ENCODE data around the gene KIF3C. TPM values are rescaled to one million over a fixed set of nuclear protein-coding genes. Genes with fewer than 3 reads are reported as not detected.
A peak's percentile ranks its signal among the peaks of the same experiment; 100 is the strongest.

The KIF3C gene
- total and polyA plus RNA-seq, 2 of the 4 experiments (the other 2 are of a cell fraction): 8.3 to 15.4 TPM

DNA sequence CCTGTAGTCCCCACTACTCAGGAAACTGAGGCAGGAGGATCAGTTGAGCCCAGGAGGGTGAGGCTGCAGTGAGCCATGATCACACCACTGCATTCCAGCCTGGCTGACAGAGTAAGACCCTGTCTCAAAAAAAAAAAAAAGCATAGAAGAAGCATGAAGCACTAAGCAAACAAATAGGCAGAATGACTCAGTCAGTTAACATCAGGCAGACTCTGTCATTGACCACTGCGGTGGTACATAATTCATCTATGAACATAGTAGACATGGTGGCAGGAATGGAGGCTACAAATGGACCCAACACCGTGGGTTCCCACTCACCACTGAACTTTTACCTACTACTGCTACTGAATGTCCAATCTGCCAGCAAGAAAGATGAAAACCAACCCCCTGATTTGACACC is 96.4 kb downstream of the KIF3C start:
- TF ChIP-seq, protein P1, sequence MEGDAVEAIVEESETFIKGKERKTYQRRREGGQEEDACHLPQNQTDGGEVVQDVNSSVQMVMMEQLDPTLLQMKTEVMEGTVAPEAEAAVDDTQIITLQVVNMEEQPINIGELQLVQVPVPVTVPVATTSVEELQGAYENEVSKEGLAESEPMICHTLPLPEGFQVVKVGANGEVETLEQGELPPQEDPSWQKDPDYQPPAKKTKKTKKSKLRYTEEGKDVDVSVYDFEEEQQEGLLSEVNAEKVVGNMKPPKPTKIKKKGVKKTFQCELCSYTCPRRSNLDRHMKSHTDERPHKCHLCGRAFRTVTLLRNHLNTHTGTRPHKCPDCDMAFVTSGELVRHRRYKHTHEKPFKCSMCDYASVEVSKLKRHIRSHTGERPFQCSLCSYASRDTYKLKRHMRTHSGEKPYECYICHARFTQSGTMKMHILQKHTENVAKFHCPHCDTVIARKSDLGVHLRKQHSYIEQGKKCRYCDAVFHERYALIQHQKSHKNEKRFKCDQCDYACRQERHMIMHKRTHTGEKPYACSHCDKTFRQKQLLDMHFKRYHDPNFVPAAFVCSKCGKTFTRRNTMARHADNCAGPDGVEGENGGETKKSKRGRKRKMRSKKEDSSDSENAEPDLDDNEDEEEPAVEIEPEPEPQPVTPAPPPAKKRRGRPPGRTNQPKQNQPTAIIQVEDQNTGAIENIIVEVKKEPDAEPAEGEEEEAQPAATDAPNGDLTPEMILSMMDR (conservative IDR thresholded peaks at IDR 0.05; ENCODE audit: low read depth, low read length): no peak; the same call in 1 of the 2 replicates
- no peak for TF ChIP-seq POLR2A (IDR thresholded peaks at IDR 0.05; ENCODE audit: low read depth, low read length)
- TF ChIP-seq BHLHE40 (IDR thresholded peaks at IDR 0.05; ENCODE audit: low read depth, low read length): no peak
- no peak for TF ChIP-seq RAD21 (IDR thresholded peaks at IDR 0.05; ENCODE audit: low read length)
- no peak for TF ChIP-seq CEBPB (IDR thresholded peaks at IDR 0.05; ENCODE audit: low read depth, low read length)
- TF ChIP-seq USF2 (IDR thresholded peaks at IDR 0.05; ENCODE audit: low read depth, low read length): no peak
- peak; percentile 14 for TF ChIP-seq RCOR1 (IDR thresholded peaks at IDR 0.05; ENCODE audit: insufficient replicate concordance, low read length)
- TF ChIP-seq MXI1 (IDR thresholded peaks at IDR 0.05; ENCODE audit: borderline replicate concordance, low read depth, low read length): no peak
- TF ChIP-seq, protein P2, sequence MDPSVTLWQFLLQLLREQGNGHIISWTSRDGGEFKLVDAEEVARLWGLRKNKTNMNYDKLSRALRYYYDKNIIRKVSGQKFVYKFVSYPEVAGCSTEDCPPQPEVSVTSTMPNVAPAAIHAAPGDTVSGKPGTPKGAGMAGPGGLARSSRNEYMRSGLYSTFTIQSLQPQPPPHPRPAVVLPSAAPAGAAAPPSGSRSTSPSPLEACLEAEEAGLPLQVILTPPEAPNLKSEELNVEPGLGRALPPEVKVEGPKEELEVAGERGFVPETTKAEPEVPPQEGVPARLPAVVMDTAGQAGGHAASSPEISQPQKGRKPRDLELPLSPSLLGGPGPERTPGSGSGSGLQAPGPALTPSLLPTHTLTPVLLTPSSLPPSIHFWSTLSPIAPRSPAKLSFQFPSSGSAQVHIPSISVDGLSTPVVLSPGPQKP (IDR thresholded peaks at IDR 0.05; ENCODE audit: borderline replicate concordance, low read depth, low read length): no peak
- TF ChIP-seq FOS (IDR thresholded peaks at IDR 0.05; ENCODE audit: low read depth, low read length): peak; percentile 93
- TF ChIP-seq NFE2L2 (IDR thresholded peaks at IDR 0.05; ENCODE audit: low read depth, low read length): 0 out of 2 replicates have a peak, but pooled peaks have one; percentile 14
- TF ChIP-seq SMC3 (IDR thresholded peaks at IDR 0.05; ENCODE audit: low read depth, low read length): no peak
- Histone ChIP-seq H4K5ac (ENCODE audit: low read depth, low read length) (no peak overlapping the region), H3K9me3 (ENCODE audit: control insufficient read depth, insufficient read depth, low read length) (no peaks in the 10 kb centered on the region), H3K4me3 (ENCODE audit: insufficient read depth, low read depth, low read length) (no peak overlapping the region), H3K56ac (ENCODE audit: extremely low read depth, insufficient read depth, low read length) (no peak overlapping the region), H3K4me2 (ENCODE audit: low read depth, low read length) (no peak overlapping the region), H3K27me3 (ENCODE audit: control insufficient read depth, insufficient read depth, low read length) (no peaks in the 10 kb centered on the region), H2BK120ac (ENCODE audit: low read depth, low read length) (peak overlapping the region; percentile 44), H2AK5ac (ENCODE audit: low read depth, low read length) (no peak overlapping the region), H3K9ac (ENCODE audit: low read depth, low read length) (no peak overlapping the region), H3K27ac (ENCODE audit: insufficient read depth, low read length) (no peak overlapping the region), H2BK5ac (ENCODE audit: low read depth, low read length, poor library complexity, severe bottlenecking) (peak overlapping the region; percentile 14), H3K14ac (replicated peaks; ENCODE audit: low read depth, low read length) (0 out of 2 replicates have a peak overlapping the region, but pooled peaks have one; percentile 19), H3K36me3 (ENCODE audit: control insufficient read depth, insufficient read depth, low read length) (no peaks in the 10 kb centered on the region), H2BK15ac (ENCODE audit: low read depth, low read length) (no peak overlapping the region), H3K23ac (ENCODE audit: low read depth, low read length) (no peak overlapping the region), H3K18ac (ENCODE audit: low read depth, low read length) (no peak overlapping the region), H2AK9ac (replicated peaks; ENCODE audit: low read depth, low read length, poor library complexity) (peak overlapping the region; percentile 21), H3K4ac (ENCODE audit: low read depth, low read length) (peak overlapping the region; percentile 58), H3K79me1 (ENCODE audit: low read depth in 1 of 2, low read length in 2 of 2) (no peaks in the 10 kb centered on the region), H4K91ac (ENCODE audit: insufficient read depth, low read depth, low read length) (no peak overlapping the region), H2BK20ac (ENCODE audit: low read depth, low read length) (peak overlapping the region; percentile 50), H2AFZ (replicated peaks; ENCODE audit: low read length, poor library complexity) (no peak overlapping the region), H4K20me1 (ENCODE audit: insufficient read depth, low read length) (no peaks in the 10 kb centered on the region), H3K9me1 (ENCODE audit: insufficient read depth, low read length) (no peaks in the 10 kb centered on the region), H4K8ac (ENCODE audit: low read depth in 2 of 2, low read length in 2 of 2) (peak overlapping the region in 1 of 2 experiments; percentile 61; a peak in 1 of 4 replicates), H3K4me1 (ENCODE audit: control insufficient read depth, insufficient read depth, low read length) (peaks cover 6% of the 10 kb centered on the region; the same call in 1 of the 2 replicates)
- CTCF ChIA-PET: no interaction called here
- dilution Hi-C loops (cut with HindIII; ENCODE audit: low sequenced_read_pairs, unreplicated experiment) (no loop called here), in situ Hi-C loops (cut with MboI; ENCODE audit: low sequenced_read_pairs) (no loop called here), intact Hi-C loops (cut with micrococcal nuclease) (no loop called here)
- POLR2A ChIA-PET (ENCODE audit: unreplicated experiment): interaction anchor here (0.7 kb wide), 1 partner anchor 61 kb away, joined by 15 read pairs; no protein-coding TSS in a partner anchor
- ATAC-seq (ENCODE audit: low read depth) (peak; percentile 95), DNase-seq (peak; percentile 95)
- WGBS, 2 experiments (ENCODE audit: extremely low coverage in 2 of 2, insufficient read length in 1 of 2): no CpG with 5 or more reads among the region's 2 CpGs
- BruUV-seq (replicated peaks): no TSS peak

All from IMR-90 (cell line).